ENCODE measurements around the gene NABP1. TPM values are rescaled to one million over a fixed set of nuclear protein-coding genes. Genes with fewer than 3 reads are reported as not detected.

The NABP1 gene
- total and polyA plus RNA-seq, 4 experiments from 2014 or later, result 14.6 to 111 (median 64.9) TPM

GRCh38 chr2:191730263-191730662 lies 52.3 kb downstream of the NABP1 start:
- H3K27me3 Mint-ChIP-seq, result peaks cover 0 to 2% of the 10 kb centered on the region in 2 donors
- H3K36me3 Mint-ChIP-seq, result no peaks in the 10 kb centered on the region
- H3K36me3 ChIP-seq (ENCODE audit: insufficient read depth, low read length), result no peaks in the 10 kb centered on the region
- no peak overlapping the region for H3K27ac ChIP-seq (ENCODE audit: low read depth, low read length)
- no peak for DNase-seq
- no peaks in the 10 kb centered on the region for H3K4me1 Mint-ChIP-seq
- ChIA-PET CTCF (ENCODE audit: partially characterized antibody) (interaction anchor here (1.1 kb wide), 1 partner anchor 191 kb away, joined by 3 read pairs; no protein-coding TSS in a partner anchor), POLR2A (ENCODE audit: partially characterized antibody) (no interaction called here)
- peaks cover 0 to 4% of the 10 kb centered on the region in 2 donors for H3K9me3 ChIP-seq (ENCODE audit: control insufficient read depth in 1 of 2, low read length in 2 of 2)
- intact Hi-C loops (cut with micrococcal nuclease), result no loop called here
- H3K9me3 Mint-ChIP-seq, result no peaks in the 10 kb centered on the region
- H3K27me3 ChIP-seq (ENCODE audit: insufficient read depth, low read length), result no peaks in the 10 kb centered on the region
- no peak overlapping the region for H3K4me3 ChIP-seq (ENCODE audit: low read length in 2 of 2)
- H3K4me1 ChIP-seq (ENCODE audit: insufficient read depth, low read length), result no peaks in the 10 kb centered on the region
- no peak overlapping the region for H3K4me3 Mint-ChIP-seq
- H3K27ac Mint-ChIP-seq, result no peak overlapping the region

Other genes starting within 250 kb of the NABP1 start
- not detected for gene CAVIN2, start 169.0 kb downstream of the NABP1 start, total RNA-seq
- gene CAVIN2, start 169.0 kb downstream of the NABP1 start, polyA plus RNA-seq, result under 1 TPM in 1 of 2 donors, not detected in 1; 0.06 TPM

Data from CD4-positive, alpha-beta memory T cell (primary cell).